GM19324 (cell line): ENCODE results near the gene MED13.
"Not testable (repeated sequence)": the region's sequence is repeated elsewhere in the genome, so short reads cannot be mapped to it uniquely, and the experiment has no call there.

Experiments used
- ATAC-seq: cut with Tn5 transposase; IDR thresholded peaks from one replicate; pipeline ENCODE4 v1.9.1; 2021; ENCODE audit warnings: mild to moderate bottlenecking, moderate library complexity; ENCODE audit not compliant: unreplicated experiment, low FRiP score

MED13 gene

DNA sequence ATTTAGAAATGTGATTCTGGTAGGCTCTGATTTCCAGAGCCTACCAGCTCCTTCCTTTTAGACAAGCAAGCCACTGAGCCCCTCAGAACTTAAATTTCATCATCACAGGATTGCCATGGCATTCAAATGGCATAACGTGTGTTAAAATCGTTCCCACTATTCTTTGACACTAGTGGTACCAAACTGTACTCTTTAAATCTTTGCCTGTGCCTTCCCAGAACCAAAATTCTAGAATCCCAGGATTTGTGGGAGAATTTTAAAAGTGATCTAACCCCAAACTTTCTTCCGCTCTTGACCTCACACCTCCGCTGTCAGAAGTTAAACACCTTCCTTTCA lies 137.0 kb downstream of the MED13 start:
- no peak for ATAC-seq

DNA sequence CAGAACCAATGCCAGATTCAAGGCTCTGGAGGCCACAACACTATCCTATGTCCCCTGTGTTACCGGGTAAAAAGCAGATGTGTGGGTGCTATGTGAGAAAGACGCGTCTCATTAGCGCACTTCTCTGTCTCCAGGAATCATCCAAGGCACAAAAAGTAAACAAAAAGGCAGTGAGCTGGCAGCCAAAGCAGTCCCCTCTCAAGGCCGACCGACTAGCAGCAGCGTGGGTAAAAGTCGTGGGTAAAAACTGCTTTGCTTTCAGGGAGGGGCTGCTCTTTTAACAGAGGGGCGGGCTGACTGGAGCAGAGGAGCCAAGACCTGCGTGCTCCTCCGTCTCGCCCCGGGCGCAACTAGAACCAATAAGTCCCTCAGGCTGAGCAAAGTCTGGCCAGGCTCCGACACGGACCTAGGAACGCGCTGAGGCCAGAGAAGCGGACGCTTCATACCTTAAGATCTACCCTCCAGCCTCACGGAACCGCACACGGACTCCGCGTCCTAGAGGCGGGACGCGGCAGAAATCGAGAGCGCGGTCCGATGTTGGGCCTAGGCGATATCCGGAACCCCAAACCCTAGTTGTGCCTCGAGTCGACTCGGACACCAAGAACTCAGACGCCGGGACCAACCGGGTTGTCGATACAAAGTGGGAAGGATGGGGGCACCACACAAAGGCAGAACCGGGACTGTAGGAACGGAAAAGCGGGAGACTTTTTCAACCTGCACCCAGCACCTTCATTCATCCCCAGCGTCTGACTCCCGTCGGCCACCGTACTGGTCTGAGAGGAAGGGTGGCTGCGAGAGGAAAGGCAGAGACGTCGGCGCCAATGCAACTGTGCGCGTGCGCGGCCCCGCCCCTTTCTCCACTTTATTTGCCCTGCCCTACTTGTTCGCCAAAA lies 137.6 kb downstream of the MED13 start, which contains the start of gene INTS2:
TSS of gene INTS2 (minus strand) at position 775 of the 893 bp plus-strand sequence. CDS start 1,338 bp downstream, outside the sequence.
- ATAC-seq = peak; percentile 83

DNA sequence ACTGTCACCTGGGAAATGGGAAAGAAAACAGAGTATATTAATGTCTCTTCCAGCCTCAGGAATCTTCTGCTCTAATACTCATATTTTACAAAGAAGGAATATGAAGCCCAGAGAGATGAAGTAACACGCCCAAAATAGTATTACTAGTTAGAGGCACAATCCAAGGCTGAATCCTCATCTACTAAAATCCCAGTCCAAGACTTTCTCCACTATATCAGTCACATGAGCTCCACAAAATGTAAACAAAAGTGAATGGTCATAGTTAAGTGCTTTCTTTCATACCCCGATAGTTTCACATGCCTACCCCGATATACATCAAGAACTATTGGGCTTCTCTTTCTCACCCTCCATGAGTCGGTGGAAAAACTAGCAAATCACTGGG lies 138.3 kb downstream of the MED13 start:
- ATAC-seq = no peak

DNA sequence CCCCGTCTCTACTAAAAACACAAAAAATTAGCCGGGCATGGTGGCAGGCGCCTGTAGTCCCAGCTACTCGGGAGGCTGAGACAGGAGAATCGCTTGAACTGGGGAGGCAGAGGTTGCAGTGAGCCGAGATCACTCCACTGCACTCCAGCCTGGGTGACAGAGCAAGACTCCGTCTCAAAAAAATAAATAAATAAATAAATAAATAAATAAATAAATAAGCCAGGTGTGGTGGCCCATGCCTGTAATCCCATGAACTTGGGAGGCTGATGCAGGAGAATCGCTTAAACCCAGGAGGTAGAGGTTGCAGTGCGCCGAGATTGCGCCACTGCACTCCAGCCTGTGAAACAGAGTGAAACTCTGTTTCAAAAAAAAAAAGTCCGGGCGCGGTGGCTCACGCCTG lies 149.9 kb downstream of the MED13 start:
- not testable (repeated sequence) for ATAC-seq

DNA sequence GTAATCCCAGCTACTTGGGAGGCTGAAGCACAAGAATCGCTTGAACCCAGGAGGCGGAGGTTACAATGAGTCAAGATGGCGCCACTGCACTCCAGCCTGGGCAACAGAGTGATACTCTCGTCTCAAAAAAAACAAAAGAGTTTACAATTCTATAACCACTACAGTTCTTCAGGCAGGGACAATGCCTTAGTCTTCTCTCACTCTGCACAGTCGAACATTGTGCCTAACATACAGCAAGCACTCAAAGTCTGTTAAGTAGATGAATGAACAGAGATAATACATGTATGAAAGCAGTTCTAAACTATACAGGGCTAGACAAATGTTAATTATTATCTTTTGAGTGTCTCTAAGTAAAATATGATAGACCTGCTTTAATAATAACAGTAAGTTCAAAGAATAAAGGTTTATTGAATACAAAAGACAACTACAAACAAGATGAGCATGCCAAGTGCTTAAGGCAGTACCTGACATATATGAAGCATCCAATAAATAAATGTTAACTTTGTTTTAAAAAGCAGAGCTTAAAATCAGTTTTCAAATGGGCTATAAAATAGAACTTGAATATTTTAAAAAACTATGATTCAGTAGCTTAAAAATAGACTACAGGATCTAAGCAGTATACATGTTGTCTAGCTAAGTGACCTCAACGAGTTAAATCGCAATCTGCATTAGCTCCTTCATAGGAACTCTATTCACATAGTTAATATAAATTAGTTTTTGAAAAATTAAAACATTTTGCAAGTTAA lies 156.6 kb downstream of the MED13 start:
- no peak for ATAC-seq

DNA sequence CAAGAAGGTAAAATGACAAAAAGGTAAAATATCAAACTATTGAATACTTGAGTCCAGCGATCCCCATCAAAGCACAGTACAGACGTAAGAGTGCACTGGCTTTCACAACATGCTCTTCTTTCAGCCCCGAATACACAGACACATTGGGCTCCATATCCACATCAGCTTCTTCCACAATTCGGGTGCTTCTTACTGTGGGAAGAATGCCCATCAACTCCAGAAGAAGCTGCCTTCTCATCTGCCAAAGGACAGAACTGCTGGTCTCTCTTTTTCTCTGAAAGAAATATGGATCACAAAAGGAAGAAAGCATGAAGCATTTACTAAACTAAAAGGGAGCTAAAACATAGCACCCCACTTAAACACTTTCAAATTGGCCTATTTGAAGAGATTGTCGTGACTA lies 157.7 kb downstream of the MED13 start:
- ATAC-seq = no peak

DNA sequence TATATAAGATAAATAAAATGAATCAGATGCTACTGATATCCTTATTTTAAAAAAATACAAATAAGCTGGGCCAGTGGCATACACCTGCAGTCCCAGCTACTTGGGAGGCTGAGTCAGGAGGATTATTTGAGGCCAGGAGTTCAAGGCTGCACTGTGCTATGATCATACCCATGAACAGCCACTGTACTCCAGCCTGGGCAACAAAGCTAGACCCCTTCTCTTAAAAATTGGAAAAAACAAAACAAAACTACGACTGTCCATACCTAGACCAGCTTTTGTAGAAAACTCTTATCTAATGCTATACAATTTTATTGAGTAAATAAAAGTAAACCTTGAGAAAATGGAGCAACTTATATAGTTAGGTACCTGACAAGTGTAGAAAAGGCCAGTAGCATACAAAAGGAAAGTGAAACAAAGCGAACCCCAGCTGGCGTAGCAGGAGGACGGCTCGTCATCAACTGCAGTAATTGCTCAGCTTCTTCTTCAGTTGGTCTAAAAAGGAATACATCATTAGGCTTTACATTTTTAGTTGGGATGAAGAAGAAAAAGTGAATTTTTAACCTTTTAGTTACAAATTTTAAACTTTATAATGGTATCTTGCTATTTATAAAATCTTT lies 160.9 kb downstream of the MED13 start:
- peak; percentile 51 for ATAC-seq

DNA sequence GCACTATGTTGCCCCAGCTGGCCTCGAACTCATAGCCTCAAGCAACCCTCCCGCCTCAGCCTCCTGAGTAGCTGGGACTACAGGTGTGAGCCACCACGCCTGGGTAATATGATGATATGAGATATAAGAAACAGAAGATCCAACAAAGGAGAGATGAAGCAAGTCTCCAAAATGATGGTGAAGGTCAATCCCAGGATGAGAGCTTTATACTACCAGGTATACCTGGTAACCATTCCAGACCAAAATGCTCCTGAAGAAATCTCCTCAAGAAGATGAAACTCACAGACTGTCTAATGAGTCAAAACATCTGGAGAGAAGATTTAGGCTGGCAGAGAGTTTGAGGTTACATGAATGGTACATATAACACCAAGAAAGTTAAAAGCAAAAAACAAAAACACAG lies 161.8 kb downstream of the MED13 start:
- no peak for ATAC-seq

DNA sequence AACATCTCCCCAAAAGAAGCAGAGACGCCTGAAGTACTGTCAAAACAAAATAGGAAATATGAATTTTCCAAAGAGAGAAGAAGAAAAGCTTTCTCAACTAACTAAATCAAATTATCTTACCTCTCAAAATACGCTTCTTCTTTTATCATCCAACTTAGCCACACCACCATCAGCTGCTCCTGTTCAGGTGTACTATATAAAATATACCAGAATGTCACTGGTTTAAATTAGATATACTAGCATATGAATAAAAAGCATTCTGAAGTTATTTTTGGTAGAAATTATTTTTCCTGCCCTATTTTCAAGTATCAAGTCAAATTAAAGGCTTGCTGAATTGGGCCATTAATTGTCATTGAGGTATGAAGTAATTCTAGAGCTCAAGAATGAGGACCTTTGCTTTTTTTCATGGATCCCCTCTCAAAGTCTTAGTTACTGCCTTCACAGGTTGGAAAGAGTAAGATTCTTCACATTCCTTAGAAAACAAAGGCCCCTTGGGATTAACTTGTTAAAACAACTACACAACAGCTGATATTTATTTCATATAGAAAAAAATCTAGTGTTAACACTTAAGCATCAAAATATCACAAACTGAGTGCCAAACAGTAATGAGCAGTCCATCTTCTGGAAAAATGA lies 167.4 kb downstream of the MED13 start:
- no peak for ATAC-seq

DNA sequence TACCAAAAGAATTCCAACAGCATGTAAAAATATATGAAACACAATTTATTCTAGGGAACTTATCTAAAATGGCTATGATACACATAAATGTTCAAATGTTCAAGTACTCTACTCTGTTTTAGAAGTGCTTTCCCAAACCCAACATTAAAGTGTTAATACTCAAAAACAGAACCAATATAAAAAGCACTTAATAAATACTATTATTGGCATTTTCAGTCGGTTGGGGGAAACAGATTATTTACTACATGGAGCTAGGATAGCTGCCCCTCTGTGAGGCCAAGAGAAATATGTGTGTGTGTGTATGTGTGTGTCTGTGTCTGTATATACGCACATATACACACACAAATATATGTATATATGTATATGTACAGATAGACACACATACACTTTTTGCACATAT lies 169.7 kb downstream of the MED13 start:
- no peak for ATAC-seq

DNA sequence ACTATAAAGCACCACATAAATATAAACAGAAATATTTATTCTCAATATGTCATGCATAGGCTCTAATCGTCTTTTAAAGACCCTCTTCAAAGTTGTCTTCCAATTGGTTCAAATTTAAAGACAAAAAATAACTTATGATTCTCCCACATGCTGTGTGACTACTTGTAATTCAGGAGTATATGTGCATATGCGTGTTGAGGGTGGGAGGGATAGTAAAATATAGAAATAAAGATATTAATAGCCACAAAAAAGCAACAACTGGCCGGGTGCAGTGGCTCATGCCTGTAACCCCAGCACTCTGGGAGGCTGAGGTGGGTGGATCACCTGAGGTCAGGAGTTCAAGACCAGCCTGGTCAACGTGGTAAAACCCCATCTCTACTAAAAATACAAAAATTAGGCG lies 170.8 kb downstream of the MED13 start:
- ATAC-seq = not testable (repeated sequence)
